ENCODE data around the gene RIPOR2. TPM values are rescaled to one million over a fixed set of nuclear protein-coding genes. Genes with fewer than 3 reads are reported as not detected.
"Not testable (repeated sequence)": the region's sequence is repeated elsewhere in the genome, so short reads cannot be mapped to it uniquely, and the experiment has no call there.

The RIPOR2 gene
- total and polyA plus RNA-seq, 2 experiments from 2014 or later = 3.2 to 3.3 TPM

DNA sequence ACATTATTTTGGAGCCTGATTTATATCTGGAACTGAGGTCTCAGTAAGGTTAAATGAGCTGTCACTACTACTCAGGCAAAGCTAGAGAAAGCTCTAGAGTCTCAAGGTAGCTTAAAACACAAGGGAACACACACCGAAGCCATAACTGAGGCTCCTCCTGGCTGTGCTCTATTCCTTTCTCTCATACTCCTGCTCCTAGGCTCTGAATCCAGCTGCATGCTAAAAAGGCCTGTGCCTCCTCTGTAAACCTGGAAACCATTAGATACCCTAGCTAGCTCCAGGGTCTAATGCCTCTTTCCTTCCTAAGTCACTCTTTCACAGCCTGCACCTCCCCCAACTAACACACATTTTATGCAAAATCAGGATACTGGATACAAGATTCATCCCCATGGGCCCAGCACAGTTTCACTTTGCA, 17.1 kb downstream of the RIPOR2 start:
- H2AFZ ChIP-seq = no peak overlapping the region

DNA sequence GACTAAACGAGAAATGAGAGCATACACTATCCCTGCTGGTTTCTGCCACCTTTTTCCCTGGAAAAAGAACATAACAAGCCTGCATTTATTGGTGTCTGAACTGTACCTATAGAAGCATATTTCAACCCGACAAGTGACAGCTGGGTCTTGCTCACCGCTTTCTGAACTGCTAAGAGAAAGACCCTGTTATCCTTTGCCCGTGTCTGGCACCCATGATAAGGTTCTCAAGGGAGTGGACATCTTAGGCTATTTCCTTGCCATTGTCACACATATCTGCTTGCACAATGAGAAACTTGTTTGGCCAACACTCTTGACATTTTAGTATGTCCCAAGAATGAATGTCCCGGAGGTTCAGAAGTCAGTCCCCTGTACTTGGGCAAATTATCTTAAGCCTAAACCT, 19.3 kb downstream of the RIPOR2 start:
- DNase-seq = no peak
- Histone ChIP-seq H3K27ac (no peak overlapping the region), H3K9me2 (ENCODE audit: insufficient read depth) (no peaks in the 10 kb centered on the region), H3K36me3 (ENCODE audit: low read depth) (no peaks in the 10 kb centered on the region), H3F3A (ENCODE audit: insufficient read depth) (no peaks in the 10 kb centered on the region), H3K27me3 (replicated peaks; ENCODE audit: insufficient read depth) (peaks cover 16% of the 10 kb centered on the region; the same call in 1 of the 2 replicates), H3K79me2 (ENCODE audit: insufficient read depth) (no peaks in the 10 kb centered on the region), H3K9me3 (ENCODE audit: low read depth) (no peaks in the 10 kb centered on the region), H3K4me3 (no peak overlapping the region), H3K9ac (no peak overlapping the region), H3K4me2 (ENCODE audit: unreplicated experiment) (no peak overlapping the region), H2AFZ (no peak overlapping the region), H3K4me1 (ENCODE audit: insufficient read depth) (no peaks in the 10 kb centered on the region; the same call in 1 of the 2 replicates), H4K20me1 (ENCODE audit: insufficient read depth) (no peaks in the 10 kb centered on the region)
- WGBS, 2 experiments (ENCODE audit: low coverage in 1 of 2, low lambda C conversion rate in 2 of 2, missing lambda C conversion rate in 2 of 2) = 60 to 64% methylated on average over 5 of the region's 5 CpGs
- TF ChIP-seq EZH2phosphoT487 (IDR thresholded peaks at IDR 0.05; ENCODE audit: insufficient read depth, low read depth) = no peak
- TF ChIP-seq EZH2 (IDR thresholded peaks at IDR 0.05; ENCODE audit: insufficient read depth, poor library complexity, severe bottlenecking) = no peak
- in situ Hi-C loops (cut with MboI) = no loop called here

More for the DNA sequence above, 17.1 kb downstream of the RIPOR2 start:
- no peak for DNase-seq
- Histone ChIP-seq H3K27me3 (replicated peaks; ENCODE audit: insufficient read depth) (peaks cover 2% of the 10 kb centered on the region; the same call in 1 of the 2 replicates), H3K9me3 (ENCODE audit: low read depth) (no peaks in the 10 kb centered on the region), H3K79me2 (ENCODE audit: insufficient read depth) (no peaks in the 10 kb centered on the region), H3K4me1 (ENCODE audit: insufficient read depth) (no peaks in the 10 kb centered on the region), H3K4me2 (ENCODE audit: unreplicated experiment) (no peak overlapping the region), H3K36me3 (ENCODE audit: low read depth) (no peaks in the 10 kb centered on the region), H3K4me3 (no peak overlapping the region), H3K27ac (no peak overlapping the region), H4K20me1 (ENCODE audit: insufficient read depth) (no peaks in the 10 kb centered on the region), H3F3A (ENCODE audit: insufficient read depth) (no peaks in the 10 kb centered on the region), H3K9ac (no peak overlapping the region), H3K9me2 (ENCODE audit: insufficient read depth) (no peaks in the 10 kb centered on the region)
- WGBS, 2 experiments (ENCODE audit: low coverage in 1 of 2, low lambda C conversion rate in 2 of 2, missing lambda C conversion rate in 2 of 2) = 96 to 100% methylated on average over 1 of the region's 1 CpG
- no peak for TF ChIP-seq EZH2 (IDR thresholded peaks at IDR 0.05; ENCODE audit: insufficient read depth, poor library complexity, severe bottlenecking)
- in situ Hi-C loops (cut with MboI) = no loop called here

DNA sequence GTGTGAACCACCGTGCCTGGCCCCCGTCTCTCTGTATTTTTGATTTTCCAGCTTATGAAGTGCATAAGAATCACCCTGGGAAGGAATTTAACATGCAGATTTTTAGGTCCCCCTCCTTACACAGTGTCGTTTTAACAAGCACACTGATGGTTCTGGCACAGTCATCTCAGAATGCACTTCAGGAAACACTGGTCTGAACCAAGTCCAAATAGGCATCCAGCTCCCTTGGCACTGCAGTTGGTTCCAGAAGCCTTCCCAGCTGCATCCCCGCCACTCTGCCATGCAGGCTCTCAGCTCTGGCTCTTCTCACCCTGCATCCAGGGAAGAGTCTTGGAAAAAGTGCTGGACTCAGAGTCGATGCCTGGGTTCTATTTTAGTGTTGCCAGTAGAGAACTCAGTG, 20.1 kb downstream of the RIPOR2 start:
- no peak for DNase-seq
- H3K9me3 ChIP-seq (ENCODE audit: low read depth) = no peaks in the 10 kb centered on the region
- no peaks in the 10 kb centered on the region for H3K79me2 ChIP-seq (ENCODE audit: insufficient read depth)
- in situ Hi-C loops (cut with MboI) = no loop called here
- H3K4me2 ChIP-seq (ENCODE audit: unreplicated experiment) = no peak overlapping the region
- WGBS, 2 experiments (ENCODE audit: low coverage in 1 of 2, low lambda C conversion rate in 2 of 2, missing lambda C conversion rate in 2 of 2) = 63 to 64% methylated on average over 5 of the region's 5 CpGs
- no peak overlapping the region for H3K4me3 ChIP-seq
- no peak for TF ChIP-seq EZH2 (IDR thresholded peaks at IDR 0.05; ENCODE audit: insufficient read depth, poor library complexity, severe bottlenecking)
- no peak for TF ChIP-seq EZH2phosphoT487 (IDR thresholded peaks at IDR 0.05; ENCODE audit: insufficient read depth, low read depth)
- H3K27me3 ChIP-seq (replicated peaks; ENCODE audit: insufficient read depth) = peaks cover 16% of the 10 kb centered on the region; the same call in 1 of the 2 replicates
- no peak overlapping the region for H2AFZ ChIP-seq
- no peaks in the 10 kb centered on the region for H4K20me1 ChIP-seq (ENCODE audit: insufficient read depth)
- no peaks in the 10 kb centered on the region for H3F3A ChIP-seq (ENCODE audit: insufficient read depth)
- H3K4me1 ChIP-seq (ENCODE audit: insufficient read depth) = no peaks in the 10 kb centered on the region; the same call in 1 of the 2 replicates
- no peak overlapping the region for H3K27ac ChIP-seq
- no peaks in the 10 kb centered on the region for H3K36me3 ChIP-seq (ENCODE audit: low read depth)
- H3K9me2 ChIP-seq (ENCODE audit: insufficient read depth) = no peaks in the 10 kb centered on the region
- H3K9ac ChIP-seq = no peak overlapping the region

DNA sequence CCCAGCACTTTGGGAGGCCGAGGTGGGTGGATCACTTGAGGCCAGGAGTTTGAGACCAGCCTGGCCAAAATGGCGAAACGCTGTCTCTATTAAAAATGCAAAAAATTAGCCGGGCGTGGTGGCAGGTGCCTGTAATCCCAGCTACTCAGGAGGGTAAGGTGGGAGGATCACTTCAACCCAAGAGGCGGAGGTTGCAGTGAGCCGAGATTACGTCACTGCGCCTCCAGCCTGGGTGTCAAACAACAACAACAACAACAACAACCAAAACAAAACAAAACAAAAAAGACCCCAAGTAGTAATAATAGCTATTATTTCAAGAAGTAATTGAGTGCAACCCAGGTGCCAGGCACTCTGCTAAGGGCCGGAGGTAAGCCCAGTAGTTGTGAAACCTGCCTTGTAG, 21.7 kb downstream of the RIPOR2 start:
- H3K9ac ChIP-seq; H3K79me2 ChIP-seq (ENCODE audit: insufficient read depth); DNase-seq; H3K9me3 ChIP-seq (ENCODE audit: low read depth); H3K4me3 ChIP-seq; in situ Hi-C loops (cut with MboI); H3K9me2 ChIP-seq (ENCODE audit: insufficient read depth); H3K27ac ChIP-seq; H3F3A ChIP-seq (ENCODE audit: insufficient read depth); H4K20me1 ChIP-seq (ENCODE audit: insufficient read depth); H3K36me3 ChIP-seq (ENCODE audit: low read depth); H2AFZ ChIP-seq; H3K4me2 ChIP-seq (ENCODE audit: unreplicated experiment): not testable (repeated sequence)
- 87 to 94% methylated on average over 10 of the region's 10 CpGs for WGBS, 2 experiments (ENCODE audit: low coverage in 1 of 2, low lambda C conversion rate in 2 of 2, missing lambda C conversion rate in 2 of 2)
- H3K4me1 ChIP-seq (ENCODE audit: insufficient read depth) = peaks cover 11% of the 10 kb centered on the region
- peaks cover 16% of the 10 kb centered on the region; the same call in 1 of the 2 replicates for H3K27me3 ChIP-seq (replicated peaks; ENCODE audit: insufficient read depth)

Measured in GM23248 (cell line).